Uterus (tissue), 2 donors: ENCODE results near the gene VEPH1.

ENCODE experiments used
- CTCF ChIP-seq, 4 experiments: fragments of 200-600 bp in 2 of 4; fragments of 450-650 bp in 2 of 4; sonication (generic) in 2 of 4; IDR thresholded peaks; one replicate each; pipeline ENCODE4 v1.5.1; 2016 to 2019; ENCODE audit warnings: antibody characterized with exemption in 4 of 4, mild to moderate bottlenecking in 2 of 4, moderate library complexity in 1 of 4
- POLR2A ChIP-seq, 2 donors: fragments of 450-650 bp; IDR thresholded peaks; one replicate each; pipeline ENCODE4 v1.6.1; 2016; ENCODE audit warnings: antibody characterized with exemption in 2 of 2, mild to moderate bottlenecking in 1 of 2, moderate library complexity in 1 of 2

- TF ChIP-seq POLR2A (IDR thresholded peaks at IDR 0.05): no peak
- TF ChIP-seq CTCF (IDR thresholded peaks at IDR 0.05): no peak
These were observed 271.1 kb downstream of the VEPH1 start for GRCh38 chr3:157232141-157232540.
